Liver (tissue), 9 donors: Measurements from ENCODE around the gene CD27. TPM values are rescaled to one million over a fixed set of nuclear protein-coding genes. Genes with fewer than 3 reads are reported as not detected.

Experiments
- DNase-seq: peaks from one replicate; pipeline ENCODE4 v3.0.0-alpha.2; 2017; ENCODE audit warnings: low spot score
- H3K27ac ChIP-seq, 2 donors: one replicate each; pipeline ENCODE4 v1.7.0; 2013; ENCODE audit warnings: inconsistent platforms in 2 of 2, low read length in 2 of 2, control low read depth in 1 of 2, low read depth in 1 of 2, mild to moderate bottlenecking in 1 of 2
- H3K27me3 ChIP-seq, 4 donors: one replicate each; pipeline versions ENCODE4 v1.6.1 to v1.7.0; 2013; ENCODE audit warnings: low read length in 3 of 4, inconsistent platforms in 1 of 4, mild to moderate bottlenecking in 1 of 4, moderate library complexity in 1 of 4; ENCODE audit not compliant: control insufficient read depth in 4 of 4, insufficient read depth in 4 of 4
- H3K36me3 ChIP-seq, 4 donors: one replicate each; pipeline versions ENCODE4 v1.6.1 to v1.7.0; 2013; ENCODE audit warnings: low read length in 3 of 4, mild to moderate bottlenecking in 3 of 4, low read depth in 1 of 4, moderate library complexity in 1 of 4; ENCODE audit not compliant: control insufficient read depth in 4 of 4, insufficient read depth in 3 of 4
- H3K4me1 ChIP-seq, 4 donors: one replicate each; pipeline versions ENCODE4 v1.6.1 to v1.7.0; 2013; ENCODE audit warnings: low read length in 3 of 4, mild to moderate bottlenecking in 3 of 4, moderate library complexity in 1 of 4; ENCODE audit not compliant: control insufficient read depth in 4 of 4, insufficient read depth in 4 of 4
- H3K4me3 ChIP-seq, 3 donors: one replicate each; pipeline versions ENCODE4 v1.6.1 to v1.7.0; 2013; ENCODE audit warnings: low read length in 3 of 3, control low read depth in 1 of 3, low read depth in 1 of 3, mild to moderate bottlenecking in 1 of 3
- H3K9ac ChIP-seq, 2 donors: one replicate each; pipeline ENCODE4 v1.7.0; 2013; ENCODE audit warnings: low read length in 2 of 2, mild to moderate bottlenecking in 2 of 2, moderate library complexity in 2 of 2, control low read depth in 1 of 2, low read depth in 1 of 2
- H3K9me3 ChIP-seq, 4 donors: one replicate each; pipeline versions ENCODE4 v1.6.1 to v1.7.0; 2013; ENCODE audit warnings: low read length in 3 of 4; ENCODE audit not compliant: control insufficient read depth in 4 of 4
- EGR1 ChIP-seq, 2 donors: IDR thresholded peaks; 2 replicates each; pipeline ENCODE4 v1.6.1; 2016 to 2018; ENCODE audit warnings: antibody characterized with exemption in 2 of 2, low read depth in 2 of 2
- FOXA1 ChIP-seq: IDR thresholded peaks from 2 replicates; pipeline ENCODE4 v1.6.1; 2016; ENCODE audit warnings: antibody characterized with exemption
- GABPA ChIP-seq, 2 donors: IDR thresholded peaks in 1 of 2; conservative IDR thresholded peaks in 1 of 2; 2 replicates each; pipeline ENCODE4 v1.6.1; 2016; ENCODE audit warnings: antibody characterized with exemption in 2 of 2, mild to moderate bottlenecking in 1 of 2, moderate library complexity in 1 of 2
- HNF4A ChIP-seq, 2 donors: conservative IDR thresholded peaks; 2 replicates each; pipeline ENCODE4 v1.6.1; 2016; ENCODE audit warnings: antibody characterized with exemption in 2 of 2, mild to moderate bottlenecking in 2 of 2
- JUND ChIP-seq, 2 donors: IDR thresholded peaks; 2 replicates each; pipeline ENCODE4 v1.6.1; 2016; ENCODE audit warnings: antibody characterized with exemption in 2 of 2
- RAD21 ChIP-seq, 2 donors: IDR thresholded peaks; 2 replicates each; pipeline ENCODE4 v1.6.1; 2016; ENCODE audit warnings: antibody characterized with exemption in 2 of 2, mild to moderate bottlenecking in 2 of 2
- RXRA ChIP-seq, 2 donors: IDR thresholded peaks; 2 replicates each; pipeline ENCODE4 v1.6.1; 2017 to 2018; ENCODE audit warnings: antibody characterized with exemption in 2 of 2, mild to moderate bottlenecking in 1 of 2
- SP1 ChIP-seq: IDR thresholded peaks from 2 replicates; pipeline ENCODE4 v1.6.1; 2018; ENCODE audit warnings: antibody characterized with exemption, mild to moderate bottlenecking
- TAF1 ChIP-seq: conservative IDR thresholded peaks from 2 replicates; pipeline ENCODE4 v1.6.1; 2016; ENCODE audit warnings: antibody characterized with exemption, mild to moderate bottlenecking
- YY1 ChIP-seq: IDR thresholded peaks from 2 replicates; pipeline ENCODE4 v1.6.1; 2016; ENCODE audit warnings: antibody characterized with exemption, mild to moderate bottlenecking
- WGBS: extraction: QIAGEN DNeasy Blood & Tissue Kit; methylation state at CpG from one replicate; pipeline ENCODE4 v1.1.7; 2013; 5-methylcytosine and 5-hydroxymethylcytosine counted together
- polyA plus RNA-seq, 2 donors: library from polyadenylated mRNA; stranded (reverse) in 1 of 2; unstranded in 1 of 2; fragments of 200-250 nt in 1 of 2; fragments of >200 nt in 1 of 2; fragmentation: Nextera tagmentation in 1 of 2; extraction: Ambion mirVana in 1 of 2; gene quantifications; one replicate each; pipeline versions ENCODE4 v1.2.1 to v1.2.3, GENCODE V29; 2013 to 2015
- total RNA-seq, 2 donors: library from RNA; depleted of rRNA; stranded (reverse); fragments of >200 nt; gene quantifications; one replicate each; pipeline ENCODE4 v1.2.3, GENCODE V29; 2014
- TF ChIP-seq, protein P1 (sequence below): IDR thresholded peaks from 2 replicates; pipeline ENCODE4 v1.6.1; 2016; ENCODE audit warnings: antibody characterized with exemption
- TF ChIP-seq, protein P2 (sequence below): IDR thresholded peaks from 2 replicates; pipeline ENCODE4 v1.6.1; 2016; ENCODE audit warnings: antibody characterized with exemption, mild to moderate bottlenecking
- TF ChIP-seq, protein P3 (sequence below): fragments of 150-350 bp; IDR thresholded peaks from 2 replicates; pipeline ENCODE4 v1.5.1; 2017; ENCODE audit warnings: improper control_type of control experiment, low read depth, low read length; ENCODE audit not compliant: missing input control
- TF ChIP-seq, protein P4 (sequence below): IDR thresholded peaks from 2 replicates; pipeline ENCODE4 v1.6.1; 2016; ENCODE audit warnings: antibody characterized with exemption
- donor health status: healthy.
- donor health status: healthy.
- donor health status: healthy.
- donor health status: healthy.
- donor health status: healthy.

The CD27 gene
- total and polyA plus RNA-seq, 4 donors: 0.28 to 2.5 (median 0.62) TPM

DNA sequence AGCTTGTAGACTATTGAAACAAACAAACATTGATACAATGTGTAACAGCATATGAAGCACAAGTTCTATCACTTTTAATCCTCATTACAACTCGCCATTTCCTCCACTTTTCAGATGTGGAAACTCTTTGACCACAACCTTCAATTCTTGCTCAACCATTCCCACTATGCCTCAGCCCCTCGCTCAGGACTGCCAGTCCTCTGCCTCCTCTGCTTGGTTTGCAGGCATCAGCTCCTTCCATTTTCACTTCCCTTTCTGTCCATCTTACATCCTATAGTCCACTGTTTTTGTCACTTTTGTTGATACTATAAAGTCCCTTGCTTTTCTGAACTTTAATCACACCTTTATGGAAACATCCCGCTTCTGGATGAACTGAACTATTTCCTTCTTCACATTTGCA, 28.2 kb upstream of the CD27 start (continued):
- TF ChIP-seq, protein P1, sequence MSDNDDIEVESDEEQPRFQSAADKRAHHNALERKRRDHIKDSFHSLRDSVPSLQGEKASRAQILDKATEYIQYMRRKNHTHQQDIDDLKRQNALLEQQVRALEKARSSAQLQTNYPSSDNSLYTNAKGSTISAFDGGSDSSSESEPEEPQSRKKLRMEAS: no peak
- no peak for TF ChIP-seq YY1
- no peak for TF ChIP-seq TAF1
- TF ChIP-seq RXRA (IDR thresholded peaks at IDR 0.05): no peak
- no peak for TF ChIP-seq SP1
- no peak for TF ChIP-seq GABPA (IDR thresholded peaks at IDR 0.05 in 1 of 2, conservative IDR thresholded peaks at IDR 0.05 in 1 of 2)
- TF ChIP-seq, protein P2, sequence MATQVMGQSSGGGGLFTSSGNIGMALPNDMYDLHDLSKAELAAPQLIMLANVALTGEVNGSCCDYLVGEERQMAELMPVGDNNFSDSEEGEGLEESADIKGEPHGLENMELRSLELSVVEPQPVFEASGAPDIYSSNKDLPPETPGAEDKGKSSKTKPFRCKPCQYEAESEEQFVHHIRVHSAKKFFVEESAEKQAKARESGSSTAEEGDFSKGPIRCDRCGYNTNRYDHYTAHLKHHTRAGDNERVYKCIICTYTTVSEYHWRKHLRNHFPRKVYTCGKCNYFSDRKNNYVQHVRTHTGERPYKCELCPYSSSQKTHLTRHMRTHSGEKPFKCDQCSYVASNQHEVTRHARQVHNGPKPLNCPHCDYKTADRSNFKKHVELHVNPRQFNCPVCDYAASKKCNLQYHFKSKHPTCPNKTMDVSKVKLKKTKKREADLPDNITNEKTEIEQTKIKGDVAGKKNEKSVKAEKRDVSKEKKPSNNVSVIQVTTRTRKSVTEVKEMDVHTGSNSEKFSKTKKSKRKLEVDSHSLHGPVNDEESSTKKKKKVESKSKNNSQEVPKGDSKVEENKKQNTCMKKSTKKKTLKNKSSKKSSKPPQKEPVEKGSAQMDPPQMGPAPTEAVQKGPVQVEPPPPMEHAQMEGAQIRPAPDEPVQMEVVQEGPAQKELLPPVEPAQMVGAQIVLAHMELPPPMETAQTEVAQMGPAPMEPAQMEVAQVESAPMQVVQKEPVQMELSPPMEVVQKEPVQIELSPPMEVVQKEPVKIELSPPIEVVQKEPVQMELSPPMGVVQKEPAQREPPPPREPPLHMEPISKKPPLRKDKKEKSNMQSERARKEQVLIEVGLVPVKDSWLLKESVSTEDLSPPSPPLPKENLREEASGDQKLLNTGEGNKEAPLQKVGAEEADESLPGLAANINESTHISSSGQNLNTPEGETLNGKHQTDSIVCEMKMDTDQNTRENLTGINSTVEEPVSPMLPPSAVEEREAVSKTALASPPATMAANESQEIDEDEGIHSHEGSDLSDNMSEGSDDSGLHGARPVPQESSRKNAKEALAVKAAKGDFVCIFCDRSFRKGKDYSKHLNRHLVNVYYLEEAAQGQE: no peak

DNA sequence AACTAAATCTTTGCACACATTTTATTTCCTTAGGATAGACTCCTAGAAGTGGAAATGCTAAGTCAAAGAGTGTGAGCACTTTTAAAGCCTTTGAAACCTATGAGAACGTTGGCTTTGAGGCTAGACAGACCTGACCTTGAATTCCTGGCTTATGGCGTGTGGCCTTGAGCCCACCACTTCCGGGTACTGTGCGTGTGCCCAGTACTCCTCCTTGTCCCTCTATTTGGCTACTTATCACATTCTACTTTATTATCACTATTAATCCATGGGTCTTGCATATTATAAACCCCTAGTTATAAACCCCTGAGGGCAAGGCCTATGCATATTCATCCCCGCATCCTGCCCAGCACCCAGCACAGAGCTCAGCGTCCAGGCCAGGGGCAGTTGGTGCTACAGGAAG, 26.0 kb upstream of the CD27 start:
- H3K4me1 ChIP-seq: peaks cover 0 to 6% (median 2%) of the 10 kb centered on the region in 4 donors
- TF ChIP-seq, protein P1: no peak
- TF ChIP-seq GABPA (IDR thresholded peaks at IDR 0.05 in 1 of 2, conservative IDR thresholded peaks at IDR 0.05 in 1 of 2) (no peak), RXRA (IDR thresholded peaks at IDR 0.05) (no peak), RAD21 (IDR thresholded peaks at IDR 0.05) (no peak), HNF4A (conservative IDR thresholded peaks at IDR 0.05) (no peak), TAF1 (no peak), EGR1 (IDR thresholded peaks at IDR 0.05; ENCODE audit: low read depth in 2 of 2) (no peak), FOXA1 (no peak), JUND (IDR thresholded peaks at IDR 0.05) (no peak), SP1 (no peak)
- TF ChIP-seq, protein P2: no peak
- TF ChIP-seq, protein P3, sequence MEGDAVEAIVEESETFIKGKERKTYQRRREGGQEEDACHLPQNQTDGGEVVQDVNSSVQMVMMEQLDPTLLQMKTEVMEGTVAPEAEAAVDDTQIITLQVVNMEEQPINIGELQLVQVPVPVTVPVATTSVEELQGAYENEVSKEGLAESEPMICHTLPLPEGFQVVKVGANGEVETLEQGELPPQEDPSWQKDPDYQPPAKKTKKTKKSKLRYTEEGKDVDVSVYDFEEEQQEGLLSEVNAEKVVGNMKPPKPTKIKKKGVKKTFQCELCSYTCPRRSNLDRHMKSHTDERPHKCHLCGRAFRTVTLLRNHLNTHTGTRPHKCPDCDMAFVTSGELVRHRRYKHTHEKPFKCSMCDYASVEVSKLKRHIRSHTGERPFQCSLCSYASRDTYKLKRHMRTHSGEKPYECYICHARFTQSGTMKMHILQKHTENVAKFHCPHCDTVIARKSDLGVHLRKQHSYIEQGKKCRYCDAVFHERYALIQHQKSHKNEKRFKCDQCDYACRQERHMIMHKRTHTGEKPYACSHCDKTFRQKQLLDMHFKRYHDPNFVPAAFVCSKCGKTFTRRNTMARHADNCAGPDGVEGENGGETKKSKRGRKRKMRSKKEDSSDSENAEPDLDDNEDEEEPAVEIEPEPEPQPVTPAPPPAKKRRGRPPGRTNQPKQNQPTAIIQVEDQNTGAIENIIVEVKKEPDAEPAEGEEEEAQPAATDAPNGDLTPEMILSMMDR: no peak
- TF ChIP-seq, protein P4, sequence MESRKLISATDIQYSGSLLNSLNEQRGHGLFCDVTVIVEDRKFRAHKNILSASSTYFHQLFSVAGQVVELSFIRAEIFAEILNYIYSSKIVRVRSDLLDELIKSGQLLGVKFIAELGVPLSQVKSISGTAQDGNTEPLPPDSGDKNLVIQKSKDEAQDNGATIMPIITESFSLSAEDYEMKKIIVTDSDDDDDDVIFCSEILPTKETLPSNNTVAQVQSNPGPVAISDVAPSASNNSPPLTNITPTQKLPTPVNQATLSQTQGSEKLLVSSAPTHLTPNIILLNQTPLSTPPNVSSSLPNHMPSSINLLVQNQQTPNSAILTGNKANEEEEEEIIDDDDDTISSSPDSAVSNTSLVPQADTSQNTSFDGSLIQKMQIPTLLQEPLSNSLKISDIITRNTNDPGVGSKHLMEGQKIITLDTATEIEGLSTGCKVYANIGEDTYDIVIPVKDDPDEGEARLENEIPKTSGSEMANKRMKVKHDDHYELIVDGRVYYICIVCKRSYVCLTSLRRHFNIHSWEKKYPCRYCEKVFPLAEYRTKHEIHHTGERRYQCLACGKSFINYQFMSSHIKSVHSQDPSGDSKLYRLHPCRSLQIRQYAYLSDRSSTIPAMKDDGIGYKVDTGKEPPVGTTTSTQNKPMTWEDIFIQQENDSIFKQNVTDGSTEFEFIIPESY: no peak
- 82% methylated on average over 6 of the region's 6 CpGs for WGBS

More for the DNA sequence above, 26.0 kb upstream of the CD27 start:
- Histone ChIP-seq H3K36me3 (peaks cover 0 to 7% (median under 1%) of the 10 kb centered on the region in 4 donors), H3K4me3 (no peak overlapping the region), H3K27ac (no peak overlapping the region), H3K27me3 (no peaks in the 10 kb centered on the region), H3K9me3 (no peaks in the 10 kb centered on the region), H3K9ac (no peak overlapping the region)
- no peak for DNase-seq
